Activated T-cell treated with anti-CD3 and anti-CD28 coated beads for 48 hours (primary cell): ENCODE data around the gene MESP2.
"Not testable (repeated sequence)": the region's sequence is repeated elsewhere in the genome, so short reads cannot be mapped to it uniquely, and the experiment has no call there.

Source experiments
- DNase-seq: peaks from one replicate; pipeline ENCODE4 v3.0.0-alpha.2; 2020; ENCODE audit warnings: low read depth

The MESP2 gene

DNA sequence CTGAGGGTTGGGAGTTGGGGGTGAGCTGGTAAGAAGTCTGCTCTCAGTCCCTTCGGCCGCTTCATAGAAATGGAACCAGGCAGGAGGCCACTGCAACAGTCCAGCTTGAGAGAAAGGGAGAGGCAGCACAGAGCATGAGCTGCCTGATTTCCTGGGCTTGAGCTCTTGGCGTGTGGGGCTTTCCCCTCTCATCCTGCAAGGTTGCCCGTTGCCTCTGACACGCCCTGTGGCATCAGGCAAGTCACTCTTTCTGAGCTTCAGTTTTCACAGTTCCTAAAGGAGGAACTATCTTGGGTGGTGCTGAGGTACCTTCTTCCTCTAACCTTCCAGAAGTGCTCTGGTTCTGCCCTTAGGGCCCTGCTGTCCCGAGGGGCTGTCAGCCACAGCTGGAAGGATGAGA is 4.9 kb downstream of the MESP2 start:
- no peak for DNase-seq

DNA sequence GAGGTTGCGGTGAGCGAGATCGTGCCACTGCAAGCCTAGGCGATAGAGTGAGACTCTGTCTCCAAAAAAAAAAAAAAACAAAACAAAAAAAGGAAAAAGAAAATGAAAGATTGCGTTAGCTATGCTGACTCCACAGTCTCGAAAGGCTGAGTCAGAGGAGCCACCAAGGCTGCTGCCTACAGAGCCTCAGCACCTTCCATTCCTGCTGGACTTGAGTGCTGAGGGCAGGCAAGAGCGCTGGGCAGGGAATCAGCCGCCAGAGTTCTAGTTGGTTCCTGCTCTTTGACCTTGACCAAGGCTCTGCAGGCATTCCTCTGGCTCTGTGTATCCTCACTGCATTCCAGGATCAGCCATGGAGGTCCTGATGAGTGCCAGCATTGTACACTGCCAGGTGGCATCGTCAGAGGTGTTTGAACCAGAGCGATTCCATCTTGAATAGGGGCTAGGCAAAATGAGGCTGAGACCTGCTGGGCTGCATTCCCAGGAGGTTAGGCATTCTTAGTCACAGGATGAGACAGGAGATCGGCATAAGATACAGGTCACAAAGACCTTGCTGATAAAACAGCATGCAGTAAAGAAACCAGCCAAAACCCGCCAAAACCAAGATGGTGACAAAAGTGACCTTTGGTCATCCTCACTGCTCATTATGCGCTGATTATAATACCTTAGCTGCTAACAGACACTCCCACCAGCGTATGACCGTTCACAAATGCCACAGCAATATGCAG is 5.9 kb downstream of the MESP2 start:
- no peak for DNase-seq

DNA sequence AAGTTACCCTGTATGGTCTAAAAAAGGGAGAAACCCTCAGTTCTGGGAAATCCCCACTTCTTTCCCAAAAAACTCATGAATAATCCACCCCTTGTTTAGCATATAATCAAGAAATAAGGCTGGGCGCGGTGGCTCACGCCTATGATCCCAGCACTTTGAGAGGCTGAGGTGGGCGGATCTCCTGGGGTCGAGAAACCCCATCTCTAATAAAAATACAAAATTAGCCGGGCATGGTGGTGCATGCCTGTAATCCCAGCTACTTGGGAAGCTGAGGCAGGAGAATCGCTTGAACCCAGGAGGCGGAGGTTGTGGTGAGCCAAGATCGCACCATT is 6.5 kb downstream of the MESP2 start:
- DNase-seq = not testable (repeated sequence)

DNA sequence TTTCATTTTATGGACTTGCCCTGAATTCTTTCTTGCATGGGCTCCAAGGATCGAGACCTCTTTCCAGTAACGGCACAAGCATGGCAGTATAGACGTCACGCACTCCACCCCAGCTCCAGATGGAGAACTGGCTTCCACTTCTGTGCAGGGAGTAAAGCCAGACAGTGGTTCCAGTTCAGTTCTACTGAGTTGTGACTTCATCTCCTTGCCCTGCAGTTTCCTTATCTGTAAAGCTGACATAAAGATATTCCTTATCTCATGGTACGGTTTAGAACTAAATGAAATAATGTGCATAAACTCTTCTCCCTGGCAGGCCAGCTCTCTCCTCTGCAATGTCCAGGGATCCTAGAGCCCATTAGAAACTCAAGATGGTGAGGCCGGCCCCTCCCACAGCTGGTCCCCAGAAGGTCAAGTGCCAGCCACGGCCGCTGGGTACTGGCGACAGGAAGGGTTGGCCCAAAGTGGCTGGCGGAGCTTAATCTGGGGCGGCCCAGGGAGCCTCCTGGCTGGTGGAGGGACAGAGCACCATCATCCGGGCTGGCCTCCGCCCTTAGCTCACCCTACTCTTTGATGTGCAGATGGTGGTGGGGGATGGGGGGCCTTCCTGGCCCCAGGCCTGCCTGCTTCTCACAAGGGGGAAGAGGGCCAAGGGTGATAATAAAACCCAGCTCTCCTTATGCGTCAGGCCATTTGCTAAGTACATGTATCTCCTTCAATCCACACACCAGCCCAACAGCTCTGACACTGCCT is 7.2 kb downstream of the MESP2 start:
- DNase-seq = no peak

DNA sequence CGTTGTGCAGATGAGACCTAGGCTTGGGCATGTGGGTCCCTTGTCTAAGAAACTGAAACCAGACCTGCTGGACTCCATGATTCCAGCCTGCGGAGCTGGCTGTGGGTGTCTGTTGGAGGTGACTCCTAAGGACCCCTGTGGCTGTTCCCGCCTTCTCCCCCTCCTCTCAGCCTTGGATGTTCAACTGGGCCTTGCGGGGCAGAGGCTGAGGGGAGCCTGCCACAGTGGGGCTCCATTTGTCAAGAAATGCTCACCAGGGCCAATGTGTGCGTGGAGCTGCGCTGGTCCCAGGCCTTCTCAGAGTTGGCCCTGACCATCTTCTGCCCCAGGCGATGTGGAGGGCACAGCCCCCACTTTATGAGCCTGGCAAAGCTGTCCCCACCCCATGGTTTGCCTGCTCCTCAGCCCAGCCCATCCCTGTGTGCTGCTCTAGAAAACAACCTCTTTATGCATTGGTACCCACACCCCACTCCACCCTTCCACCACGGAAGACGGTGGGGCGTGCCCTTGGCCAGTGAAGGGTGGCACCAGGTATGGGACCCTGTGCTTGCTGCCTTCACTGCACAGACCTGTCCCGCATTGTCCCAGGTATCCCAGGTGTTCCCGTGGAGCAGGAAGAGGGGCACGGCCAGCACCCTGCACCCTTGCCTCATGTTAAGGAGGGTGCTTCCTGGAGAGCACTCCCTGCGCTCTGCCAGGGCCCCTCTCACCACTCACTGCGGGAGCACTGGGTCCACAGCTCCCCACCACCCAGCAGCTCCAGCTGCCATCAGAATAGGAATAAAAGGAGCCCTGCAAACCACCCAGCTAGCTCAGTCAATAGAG is 7.9 kb downstream of the MESP2 start:
- DNase-seq = no peak

DNA sequence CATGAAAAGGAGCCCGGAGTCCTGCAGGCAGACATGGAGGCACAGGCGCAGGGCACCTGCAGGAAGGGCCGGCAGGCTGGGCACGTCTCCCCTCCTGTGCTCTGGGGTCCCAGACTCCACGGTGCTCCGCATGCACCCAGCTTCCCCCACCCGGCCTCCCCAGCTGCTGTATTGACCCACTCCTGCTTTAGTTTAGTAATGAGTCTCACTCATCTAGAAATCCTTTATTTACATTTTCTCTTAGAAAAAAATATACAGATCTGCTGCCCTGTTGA is 8.5 kb downstream of the MESP2 start:
- no peak for DNase-seq

DNA sequence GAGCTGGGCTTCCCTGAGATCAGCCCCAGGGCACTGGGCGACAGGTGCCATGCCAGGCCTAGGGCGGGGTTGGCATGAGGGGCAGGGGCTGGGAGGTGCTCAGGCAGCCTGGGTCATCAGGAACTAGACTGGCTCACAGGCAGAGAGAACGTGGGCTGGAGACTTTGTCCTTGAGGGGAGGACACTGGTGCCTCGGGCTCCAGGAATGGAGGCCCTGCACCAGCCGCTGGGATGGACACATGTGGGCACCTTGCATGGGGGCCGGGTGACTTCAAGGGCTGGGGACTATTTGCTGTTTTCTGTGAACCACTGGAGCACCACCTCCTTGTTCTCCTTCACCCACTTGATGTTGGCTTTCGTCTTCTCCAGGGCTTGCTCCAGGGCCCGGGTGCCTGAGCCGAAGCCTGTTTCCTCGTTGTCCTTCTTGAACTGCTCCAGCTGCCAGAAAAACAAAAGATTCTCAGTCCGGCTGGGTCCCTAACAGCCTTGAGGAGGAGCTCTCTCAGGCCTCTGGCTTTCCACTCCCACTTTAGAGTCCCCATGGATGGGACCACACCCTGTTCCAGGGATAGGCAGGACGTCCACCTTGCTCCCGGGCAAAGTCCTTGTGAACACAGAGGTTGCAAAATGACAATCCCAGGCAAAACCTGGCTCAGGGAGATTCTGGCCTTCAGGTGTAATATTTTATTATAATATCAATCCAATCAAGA is 9.1 kb downstream of the MESP2 start:
- DNase-seq = no peak

DNA sequence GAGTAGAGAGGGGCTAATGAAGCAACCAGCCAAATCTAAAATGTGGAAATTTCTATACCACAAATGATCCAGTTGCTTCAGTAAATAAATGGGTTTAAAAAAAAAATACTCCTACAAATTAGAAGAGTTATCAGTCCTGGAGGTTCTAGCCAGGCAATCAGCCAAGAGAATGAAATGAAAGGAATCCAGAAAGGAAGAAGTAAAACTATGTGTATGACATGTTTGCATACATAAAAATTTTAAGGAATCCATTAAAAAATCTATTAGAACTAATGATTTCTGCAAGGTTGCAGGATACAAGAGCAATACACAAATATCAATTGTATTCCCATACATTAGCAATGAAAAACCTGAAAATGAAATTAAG is 9.6 kb downstream of the MESP2 start:
- DNase-seq = no peak

DNA sequence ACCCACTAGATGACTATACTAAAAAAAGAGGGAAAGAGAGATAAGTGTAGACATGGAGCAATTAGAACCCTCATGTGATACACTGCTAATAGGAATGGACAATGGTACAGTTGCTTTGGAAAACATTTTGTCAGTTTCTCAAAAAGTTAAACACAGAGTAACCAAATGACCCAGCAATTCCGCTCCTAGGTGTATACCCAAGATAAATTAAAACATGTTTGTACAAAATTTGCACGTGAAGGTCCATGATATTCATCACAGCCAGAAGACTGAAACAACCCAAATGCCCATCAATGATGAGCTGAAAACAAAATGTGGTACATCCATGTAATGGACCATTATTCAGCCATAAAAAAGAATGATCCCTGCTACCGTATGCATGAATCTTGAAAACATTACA is 11.8 kb downstream of the MESP2 start:
- DNase-seq = no peak

DNA sequence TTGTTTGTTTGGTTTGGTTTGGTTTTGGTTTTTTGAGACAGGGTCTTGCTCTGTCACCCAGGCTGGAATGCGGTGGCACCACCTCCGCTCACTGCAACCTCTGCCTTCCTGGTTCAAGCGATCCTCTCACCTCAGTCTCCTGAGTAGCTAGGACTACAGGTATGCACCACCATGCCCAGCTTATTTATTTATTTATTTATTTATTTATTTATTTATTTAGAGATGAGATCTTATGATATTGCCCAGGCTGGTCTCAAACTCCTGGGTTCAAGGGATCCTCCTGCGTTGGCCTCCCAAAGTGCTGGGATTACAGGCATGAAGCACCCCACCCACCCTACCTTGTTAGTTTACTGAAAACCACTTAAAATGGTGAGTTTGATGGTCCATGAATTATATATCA is 12.5 kb downstream of the MESP2 start:
- DNase-seq = not testable (repeated sequence)

DNA sequence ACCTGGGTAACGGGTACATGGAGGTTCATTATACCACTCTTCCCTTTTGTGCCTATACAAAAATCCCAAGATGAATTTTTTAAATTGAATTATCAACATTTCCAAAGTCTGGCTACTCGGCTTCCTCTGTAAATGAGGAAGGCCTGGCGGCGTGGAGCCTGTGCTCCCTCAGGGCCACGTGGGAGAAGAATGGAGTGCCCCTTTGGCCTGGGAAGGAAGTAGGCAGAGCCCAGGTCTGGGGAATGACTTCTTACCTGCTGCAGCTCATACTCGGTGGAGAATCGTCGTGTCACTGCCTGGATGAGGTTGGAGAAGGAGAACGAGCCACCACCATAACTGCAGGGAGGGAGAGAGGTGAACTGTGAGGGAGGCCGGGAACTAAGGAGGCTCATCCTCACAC is 14.1 kb downstream of the MESP2 start:
- no peak for DNase-seq

DNA sequence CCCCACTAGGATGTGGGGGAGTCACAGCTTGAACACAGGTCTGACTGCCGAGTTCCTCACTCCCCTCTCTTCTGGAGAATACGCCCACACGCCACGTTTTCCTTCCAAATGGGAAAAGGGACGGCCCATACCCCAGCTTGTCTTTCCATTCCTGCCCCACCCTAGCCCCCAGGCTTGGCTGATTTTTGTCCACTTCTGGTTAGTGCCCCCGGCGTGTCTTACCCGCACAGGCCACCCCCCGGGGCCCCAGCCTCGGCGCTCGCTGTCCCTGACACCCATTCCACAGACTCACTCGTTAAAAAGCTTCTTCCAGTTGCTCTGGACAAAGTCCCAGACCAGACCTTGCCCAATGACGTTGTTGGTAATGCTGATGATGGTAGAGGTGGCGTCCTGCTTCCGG is 14.5 kb downstream of the MESP2 start:
- DNase-seq = no peak

DNA sequence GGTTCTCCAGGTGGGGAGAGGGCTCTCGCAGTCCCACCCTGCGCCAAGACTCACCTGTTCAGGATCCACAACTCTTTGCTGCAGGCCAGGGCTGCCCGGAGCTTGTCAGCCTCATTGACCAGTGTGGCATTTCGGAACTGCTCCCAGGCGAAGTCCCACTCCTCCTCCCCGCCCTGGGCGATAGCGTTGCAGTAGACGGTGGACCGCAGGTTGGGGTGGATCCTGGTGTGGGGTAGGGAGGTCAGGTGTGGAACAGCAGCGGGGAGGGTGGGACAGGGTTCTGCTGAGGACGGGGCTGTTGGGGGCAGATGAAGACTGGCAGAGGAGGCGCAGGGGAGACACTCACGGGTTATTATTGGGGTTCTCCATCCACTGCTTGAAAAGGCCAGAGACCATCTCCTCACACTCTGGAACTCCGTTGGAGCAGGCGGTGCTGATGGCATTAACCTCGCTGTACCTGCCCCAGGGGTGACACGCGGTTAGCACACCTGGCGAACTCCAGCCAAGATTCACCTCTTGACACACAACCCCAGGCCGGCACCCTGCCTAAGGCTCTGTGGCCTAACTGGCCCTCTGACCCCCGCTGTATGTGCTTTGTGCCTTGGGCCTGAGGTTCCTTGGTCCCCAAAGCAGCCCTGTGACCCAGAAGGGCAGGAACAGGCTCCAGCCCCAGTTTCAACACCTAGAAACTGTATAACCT is 16.1 kb downstream of the MESP2 start:
- no peak for DNase-seq

DNA sequence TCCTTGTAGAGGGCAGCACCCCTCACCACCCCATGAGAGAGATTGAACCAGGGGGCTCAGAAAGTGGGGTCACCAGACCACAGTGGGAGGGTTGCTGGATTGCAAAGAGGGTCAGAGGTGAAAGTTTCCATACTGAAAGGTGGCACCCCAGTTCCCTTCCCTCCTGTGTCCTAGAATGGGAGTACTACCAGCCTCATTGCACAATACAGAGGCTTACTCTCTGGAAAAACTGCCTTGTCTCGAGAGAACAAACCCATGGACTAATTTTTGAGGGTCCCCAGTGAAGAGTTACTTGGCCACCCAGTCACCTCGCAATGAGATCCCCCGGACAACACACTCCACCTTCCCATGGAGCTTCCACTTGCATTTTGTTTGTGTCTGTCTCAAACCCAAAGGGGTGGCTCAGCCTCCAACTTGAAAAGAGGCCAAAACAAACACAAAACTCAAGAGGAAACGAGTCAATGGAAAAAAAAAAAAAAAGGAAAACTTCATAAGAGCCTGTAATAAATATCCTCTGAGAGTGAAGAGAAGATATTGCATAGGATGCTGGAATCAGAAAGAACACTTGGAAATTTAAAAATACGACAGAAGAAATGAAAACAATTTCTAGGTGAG is 18.6 kb downstream of the MESP2 start:
- no peak for DNase-seq

DNA sequence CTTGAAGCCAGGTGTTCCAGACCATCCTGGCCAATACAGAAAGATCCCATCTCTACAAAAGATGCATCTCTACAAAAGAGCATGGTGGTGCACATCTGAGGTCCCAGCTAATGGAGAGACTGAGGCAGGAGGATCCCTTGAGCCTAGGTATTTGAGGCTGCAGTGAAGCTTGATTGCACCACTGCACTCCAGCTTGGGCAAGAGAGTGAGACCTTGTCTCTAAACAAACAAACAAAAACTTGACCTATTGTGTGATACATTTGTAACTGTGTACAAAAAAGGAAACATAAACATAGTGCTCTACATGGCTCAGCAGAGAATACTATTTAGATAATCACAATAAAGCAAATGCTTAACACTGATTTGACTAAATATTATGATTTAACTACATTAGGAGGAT is 19.9 kb downstream of the MESP2 start:
- no peak for DNase-seq

DNA sequence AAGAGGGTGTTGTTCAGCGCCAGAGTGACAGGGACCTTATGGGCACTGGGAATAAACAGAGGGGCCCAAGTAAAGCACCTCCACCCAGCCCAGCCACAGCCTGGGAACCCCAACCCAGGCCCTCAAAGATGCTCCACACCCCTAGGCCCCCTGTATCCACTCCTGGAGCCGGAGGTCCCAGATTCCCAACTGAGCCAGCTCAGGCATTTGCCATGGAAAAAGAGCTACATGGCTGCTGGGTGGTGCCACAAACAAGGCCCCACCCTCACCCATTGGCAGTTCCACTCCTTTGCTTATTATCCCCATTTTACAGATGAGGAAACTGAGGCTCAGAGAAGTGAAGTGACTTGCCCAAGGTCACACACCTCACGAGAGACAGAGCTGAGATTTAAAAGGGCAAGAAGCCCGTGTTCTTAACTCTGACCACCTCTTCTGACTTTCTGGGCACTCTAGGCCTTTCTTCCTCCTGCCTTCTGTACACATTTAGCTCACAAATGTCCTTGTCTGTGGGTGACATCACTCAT is 21.6 kb downstream of the MESP2 start:
- DNase-seq = no peak

DNA sequence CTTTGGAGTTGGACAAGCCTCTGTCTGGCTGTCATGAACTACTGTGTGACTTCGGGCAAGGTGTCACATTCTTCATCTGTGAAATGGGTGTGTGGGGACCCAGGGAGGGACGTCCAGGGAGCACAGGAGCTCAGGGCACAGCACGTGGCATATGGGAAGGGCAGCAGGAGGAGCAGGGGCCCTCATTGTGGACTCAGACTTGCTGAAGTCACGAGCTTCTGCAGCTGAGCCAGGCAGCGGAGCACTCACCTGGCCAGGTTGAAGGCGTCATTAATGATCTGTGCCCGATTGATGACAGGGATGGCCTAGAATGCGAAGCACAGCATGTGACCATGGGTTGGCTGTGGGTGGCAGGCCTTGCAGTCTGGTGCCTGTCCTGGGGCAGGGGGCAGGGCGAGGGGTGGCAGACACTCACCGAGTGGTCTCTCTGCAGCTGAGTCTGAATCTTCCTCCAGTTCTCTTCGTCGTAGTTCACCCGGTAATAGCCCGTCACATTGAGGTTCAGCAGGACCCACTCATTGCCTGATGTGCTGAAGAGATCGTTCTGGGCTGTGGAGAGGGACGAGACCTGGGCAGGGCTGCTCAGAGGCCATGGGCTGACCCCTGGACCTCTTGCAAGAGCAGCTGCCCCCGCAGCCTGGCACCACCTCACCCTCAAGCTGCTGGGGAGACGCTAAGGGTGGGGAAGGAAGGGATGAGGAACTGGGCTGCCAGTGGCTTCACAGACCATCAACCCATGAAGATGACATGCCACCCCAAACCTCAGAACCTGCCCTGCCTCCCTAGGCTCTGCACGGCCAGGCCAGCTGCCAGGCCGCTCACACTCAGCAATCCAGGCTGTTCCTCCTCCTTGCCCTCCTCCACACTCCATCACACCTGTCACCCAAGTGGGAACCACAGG is 23.1 kb downstream of the MESP2 start:
- no peak for DNase-seq

DNA sequence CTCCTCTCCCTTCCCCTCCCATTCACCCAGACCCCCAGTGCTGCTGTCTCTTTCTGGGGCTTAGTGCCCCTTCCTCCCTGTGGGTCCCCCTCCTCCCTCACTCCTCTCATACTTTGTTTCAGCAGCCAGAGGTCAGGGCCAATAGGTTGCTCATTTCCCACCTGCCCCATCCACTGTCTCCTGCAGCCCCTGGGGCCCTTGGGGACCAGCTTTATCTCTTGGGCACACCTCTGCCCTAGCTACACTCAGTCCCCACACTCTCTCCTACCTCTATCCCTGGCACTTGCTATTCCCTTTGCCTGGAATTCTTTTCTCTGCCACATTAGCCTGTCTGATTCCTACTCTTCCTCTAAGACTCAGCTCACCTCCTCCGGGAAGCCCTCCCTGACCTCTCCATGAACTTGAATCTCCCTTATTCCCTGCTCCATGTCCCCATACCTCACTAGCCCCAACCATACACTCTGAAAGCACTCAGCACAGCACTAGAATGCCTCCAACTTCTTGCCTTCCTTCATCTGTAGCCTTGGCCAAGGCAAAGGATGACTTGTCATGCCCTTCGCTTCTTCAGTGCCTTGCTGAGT is 23.9 kb downstream of the MESP2 start:
- DNase-seq = no peak

DNA sequence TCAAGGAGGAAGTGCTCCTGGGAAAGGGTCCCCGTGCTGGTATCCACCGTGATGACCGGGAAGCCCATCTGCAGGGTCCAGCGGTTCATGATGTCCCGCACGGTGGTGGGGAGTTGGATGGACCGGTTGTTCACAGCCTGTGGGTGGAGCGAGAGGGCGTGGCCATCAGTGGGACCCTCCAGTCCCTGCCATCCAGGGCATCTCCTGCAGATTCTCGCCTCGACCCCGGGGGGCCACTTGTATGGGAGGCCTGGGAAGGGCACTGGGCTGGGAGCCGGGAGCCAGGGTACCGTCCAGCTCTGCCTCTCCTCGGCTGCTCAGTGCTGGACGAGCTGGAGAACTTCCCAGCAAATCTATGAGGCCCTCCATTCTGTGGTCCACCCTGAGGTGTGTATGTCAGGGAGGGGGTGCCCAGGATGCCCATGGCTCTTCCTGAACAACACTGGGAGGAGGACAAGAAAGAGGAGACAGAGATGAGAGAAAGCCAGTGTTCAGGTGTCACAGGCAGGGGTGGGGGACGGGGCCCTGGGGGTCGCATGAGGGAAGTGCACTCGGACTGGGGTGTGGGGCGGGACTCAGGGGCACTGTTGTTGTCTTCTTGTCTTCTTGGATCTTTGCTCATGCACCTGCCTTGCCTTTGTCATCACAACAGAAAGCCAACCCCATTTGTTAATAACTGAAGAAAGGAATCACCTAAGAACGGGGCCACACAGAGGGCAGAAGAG is 25.5 kb downstream of the MESP2 start:
- no peak for DNase-seq
